Activated CD8-positive, alpha-beta memory T cell treated with anti-CD3 and anti-CD28 coated beads, Interleukin-2, amount 50 U/mL, for 4 hours (primary cell): Measurements from ENCODE around the gene DNA2.

ENCODE experiments used
- DNase-seq: peaks from one replicate; pipeline ENCODE4 v3.0.0-alpha.2; 2020

DNA2 gene

DNA sequence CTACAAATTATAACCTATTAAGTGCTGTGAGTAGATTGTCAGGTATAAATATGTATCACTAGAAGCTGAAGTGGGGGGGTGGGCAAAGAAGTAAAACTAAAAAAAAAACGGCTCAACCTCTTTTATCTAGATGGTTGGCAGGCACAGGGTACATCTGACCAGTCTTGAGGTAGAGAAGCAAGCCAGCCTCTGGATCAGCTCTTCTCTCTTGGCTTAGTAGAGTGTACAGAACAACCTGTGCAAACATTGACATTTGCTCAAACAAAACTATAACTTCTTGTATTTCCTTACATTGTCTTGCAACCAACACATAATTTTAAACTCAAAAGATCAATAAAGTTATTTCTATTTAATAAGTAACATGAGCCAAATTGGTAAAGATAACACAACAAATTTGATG, 25.6 kb downstream of the DNA2 start:
- DNase-seq: no peak

DNA sequence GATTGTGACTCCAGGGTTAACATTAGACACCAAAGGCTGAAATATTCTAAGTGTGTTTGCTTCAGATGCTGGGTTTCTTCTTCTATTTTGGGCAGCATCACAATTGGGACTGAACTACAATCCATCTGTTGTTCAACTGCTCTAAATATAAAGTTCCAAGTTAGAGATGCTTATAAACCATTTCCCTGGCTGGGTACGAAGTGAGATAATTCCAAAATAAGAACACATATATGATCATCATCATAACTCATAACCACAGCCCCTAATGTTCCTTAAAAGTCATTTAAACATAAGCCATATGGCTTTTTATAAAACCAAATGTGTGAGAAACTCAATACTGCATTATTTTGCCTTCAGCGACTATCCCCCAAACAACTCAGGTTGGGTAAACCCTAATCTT, 28.8 kb downstream of the DNA2 start:
- DNase-seq: no peak

DNA sequence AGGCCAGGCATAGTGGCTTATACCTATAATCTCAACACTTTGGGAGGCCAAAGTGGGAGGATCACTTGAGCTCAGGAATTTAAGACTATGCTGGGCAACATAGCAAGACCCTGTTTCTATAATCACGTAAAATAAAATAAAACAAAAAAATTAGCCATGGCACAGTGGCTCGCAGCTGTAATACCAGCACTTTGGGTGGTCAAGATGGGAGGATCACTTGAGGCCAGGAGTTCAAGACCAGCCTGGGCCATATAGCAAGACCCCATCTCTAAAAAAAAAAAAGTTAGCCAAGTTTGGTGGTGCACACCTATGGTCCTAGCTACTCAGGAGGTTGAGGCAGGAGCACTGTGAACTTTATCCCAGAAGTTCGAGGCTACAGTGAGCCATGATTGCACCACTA, 30.9 kb downstream of the DNA2 start:
- DNase-seq: no peak

DNA sequence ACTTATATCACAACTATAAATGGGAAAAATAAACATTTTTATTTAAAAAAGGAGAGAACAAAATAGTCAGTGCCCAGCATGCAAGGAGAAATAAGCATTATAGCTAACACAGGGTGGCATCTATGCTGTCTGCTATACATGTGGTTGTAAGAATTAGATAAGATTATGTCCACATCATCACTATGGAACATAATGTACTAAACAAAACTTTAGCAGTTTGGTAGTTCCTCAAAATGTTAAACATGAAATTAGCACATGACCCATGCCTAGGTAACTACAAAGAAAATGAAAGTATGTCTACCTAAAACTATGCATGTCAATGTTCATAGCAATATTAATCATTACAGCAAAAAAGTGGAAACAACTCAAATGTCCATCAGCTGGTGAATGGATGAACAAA, 36.0 kb downstream of the DNA2 start:
- no peak for DNase-seq

DNA sequence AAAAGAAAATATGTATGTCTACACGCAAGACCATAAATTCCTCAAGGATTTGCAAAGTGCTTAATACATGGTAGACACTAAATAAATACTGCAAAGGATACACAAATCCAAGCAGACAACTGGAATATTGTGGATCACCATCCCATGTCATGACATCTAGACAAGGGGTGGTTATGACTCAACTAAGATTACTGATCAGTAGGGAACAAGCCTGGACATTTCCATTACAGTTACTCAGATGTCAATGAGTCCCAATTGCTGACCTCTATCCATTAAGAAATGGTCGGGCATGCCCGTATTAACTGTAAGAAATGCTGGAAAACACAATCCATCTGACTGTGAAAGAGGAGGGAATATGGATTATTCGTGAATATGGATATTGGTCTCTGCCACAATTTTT, 37.1 kb downstream of the DNA2 start:
- no peak for DNase-seq

DNA sequence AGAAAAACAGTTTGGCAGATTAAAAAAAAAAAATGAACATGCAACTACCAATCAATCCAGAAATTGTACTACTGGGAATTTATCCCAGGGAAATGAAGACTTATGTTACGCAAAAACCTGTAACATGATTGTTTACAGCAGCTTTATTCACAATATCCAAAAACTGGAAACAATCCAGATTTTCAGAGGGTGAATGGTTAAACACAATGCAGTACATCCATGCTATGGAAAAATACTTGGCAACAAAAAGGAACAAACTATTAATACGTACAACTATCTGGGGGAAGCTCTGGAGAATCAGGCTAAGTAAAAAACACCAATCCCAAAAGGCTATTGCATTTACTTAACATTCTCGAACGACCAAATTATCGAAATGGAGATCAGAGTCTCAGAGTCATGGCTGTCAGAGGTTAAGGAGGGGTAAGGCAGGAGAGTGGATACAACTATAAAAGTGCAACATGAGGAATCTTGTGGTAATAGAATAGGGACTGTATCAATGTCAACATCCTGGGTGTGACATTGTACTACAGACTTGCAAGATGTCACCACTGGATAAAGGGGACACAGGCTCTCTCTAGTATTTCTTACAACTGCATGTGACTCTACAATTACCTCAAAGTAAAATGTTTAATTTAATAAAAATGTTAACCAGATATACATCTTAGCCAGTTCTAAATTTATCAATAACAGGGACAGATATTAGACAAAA, 43.2 kb downstream of the DNA2 start:
- no peak for DNase-seq

DNA sequence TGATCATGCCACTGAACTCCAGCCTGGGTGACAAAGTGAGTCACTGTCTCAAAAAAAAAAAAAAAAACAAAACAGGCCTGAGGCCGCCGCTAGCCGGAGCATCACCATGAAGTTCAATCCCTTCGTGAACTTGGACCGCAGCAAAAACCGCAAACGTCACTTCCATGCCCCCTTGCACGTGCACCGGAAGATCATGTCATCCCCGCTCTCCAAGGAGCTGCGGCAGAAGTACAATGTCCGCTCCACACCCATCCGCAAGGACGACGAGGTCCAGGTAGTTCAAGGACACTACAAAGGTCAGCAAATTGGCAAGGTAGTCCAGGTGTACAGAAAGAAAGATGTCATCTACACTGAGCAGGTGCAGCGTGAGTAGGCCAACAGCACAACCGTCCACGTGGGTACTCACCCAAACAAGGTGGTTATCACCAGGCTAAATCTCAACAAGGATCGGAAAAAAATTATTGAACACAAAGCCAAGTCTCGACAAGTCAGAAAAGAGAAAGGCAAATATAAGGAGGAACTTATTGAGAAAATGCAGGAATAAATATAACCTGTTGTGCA, 47.2 kb downstream of the DNA2 start:
- no peak for DNase-seq

DNA sequence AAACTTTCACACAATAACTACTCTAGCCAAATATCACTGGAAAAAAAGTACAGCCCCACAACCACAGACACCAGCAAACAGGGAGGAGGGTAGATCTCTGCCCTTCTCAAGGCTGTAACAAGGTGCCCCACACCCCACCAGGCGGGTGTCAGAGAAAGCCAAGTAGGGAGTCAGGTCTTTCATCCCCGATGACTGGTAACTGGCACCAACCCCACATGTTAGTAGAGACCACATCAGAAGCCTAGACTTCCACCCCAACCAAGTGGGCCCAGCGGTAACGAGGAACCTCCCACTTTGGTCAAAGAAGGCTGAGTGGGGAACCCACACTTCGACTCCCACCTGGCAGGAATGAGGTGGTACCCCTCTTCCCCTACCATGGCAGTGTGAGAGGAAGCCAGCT, 48.3 kb downstream of the DNA2 start:
- DNase-seq: peak; percentile 52

DNA sequence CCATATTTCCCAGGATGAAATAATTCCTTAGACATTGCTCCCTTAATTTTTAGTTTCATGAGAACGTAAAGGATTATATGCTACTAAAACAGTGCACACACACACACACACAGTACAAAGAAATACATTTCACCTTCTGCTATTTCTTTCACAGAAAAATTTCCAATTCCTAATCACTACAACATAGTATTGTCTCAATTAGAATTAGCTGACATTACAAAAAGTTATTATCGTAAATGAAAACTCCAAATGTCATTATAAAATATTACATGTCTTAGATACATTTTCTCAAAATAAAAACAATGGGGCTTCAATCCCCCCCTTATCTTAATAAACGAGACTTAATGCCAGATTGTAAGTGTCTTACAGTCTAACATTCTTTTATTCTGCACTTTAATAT, 52.4 kb downstream of the DNA2 start:
- no peak for DNase-seq

DNA sequence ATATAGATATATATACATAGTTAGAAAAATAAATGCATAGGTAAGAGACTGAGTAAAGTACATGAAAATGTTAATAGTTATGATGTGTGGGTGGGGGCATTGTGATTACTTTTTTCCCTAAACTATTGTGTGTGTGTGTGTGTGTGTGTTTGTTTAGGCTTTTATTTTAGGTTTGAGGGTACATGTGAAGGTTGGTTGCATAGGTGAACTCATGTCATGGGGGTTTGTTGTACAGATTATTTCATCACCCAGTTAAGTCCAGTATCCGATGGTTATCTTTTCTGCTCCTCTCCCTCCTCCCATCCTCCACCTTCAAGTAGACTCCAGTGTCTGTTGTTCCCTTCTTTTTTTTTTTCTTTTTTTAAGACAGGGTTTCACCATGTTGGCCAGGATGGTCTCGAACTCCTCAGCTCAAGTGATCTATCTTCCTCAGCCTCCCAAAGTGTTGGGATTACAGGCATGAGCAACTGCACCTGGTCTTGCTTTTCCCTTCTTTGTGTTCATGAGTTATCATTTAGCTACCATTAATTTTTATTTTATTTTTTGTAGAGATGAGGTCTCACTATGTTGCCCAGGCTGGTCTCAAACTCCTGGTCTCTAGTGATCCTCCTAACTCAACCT, 62.8 kb downstream of the DNA2 start:
- no peak for DNase-seq

DNA sequence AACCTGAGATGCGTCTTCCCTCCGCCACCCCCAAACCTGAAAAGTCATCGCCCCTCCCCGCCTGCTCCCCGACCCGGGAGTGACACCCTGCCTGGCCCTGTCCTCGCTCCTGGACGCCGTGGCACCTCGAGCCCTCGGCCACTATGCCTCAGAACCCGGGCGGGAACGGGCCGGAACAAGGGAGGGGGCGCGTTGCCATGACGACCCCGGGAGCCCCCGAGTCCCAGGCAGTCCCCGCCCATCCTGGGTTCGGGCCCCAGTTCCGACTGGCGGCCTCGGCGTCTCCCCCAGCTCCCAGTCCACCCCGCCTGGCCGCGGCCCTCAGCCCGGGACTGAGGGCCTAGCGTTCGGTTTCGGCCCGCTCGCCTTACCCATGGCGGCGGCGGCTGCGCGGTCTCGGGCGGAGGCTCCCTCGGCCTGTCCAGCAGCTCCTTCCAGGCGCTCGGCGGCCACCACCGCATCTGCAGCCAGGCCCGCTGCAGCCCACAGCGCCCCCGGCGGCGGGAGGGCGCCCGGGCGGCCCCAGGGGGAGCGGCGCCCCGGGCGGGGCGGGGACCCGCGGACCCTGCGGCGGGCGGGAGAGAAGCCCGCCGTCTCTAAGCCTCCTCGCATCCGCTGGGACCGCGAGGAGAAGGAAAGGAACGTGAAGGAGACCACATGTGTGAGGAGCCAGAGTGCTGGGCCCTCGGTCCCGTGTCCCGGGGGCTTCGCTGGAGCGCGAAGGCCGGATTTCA, 64.8 kb downstream of the DNA2 start, which contains the start of gene RUFY2:
RUFY2 (minus strand) TSS at position 463 of the 734 bp plus-strand sequence; CDS start at position 375, 88 bp downstream.
- peak; percentile 78 for DNase-seq

DNA sequence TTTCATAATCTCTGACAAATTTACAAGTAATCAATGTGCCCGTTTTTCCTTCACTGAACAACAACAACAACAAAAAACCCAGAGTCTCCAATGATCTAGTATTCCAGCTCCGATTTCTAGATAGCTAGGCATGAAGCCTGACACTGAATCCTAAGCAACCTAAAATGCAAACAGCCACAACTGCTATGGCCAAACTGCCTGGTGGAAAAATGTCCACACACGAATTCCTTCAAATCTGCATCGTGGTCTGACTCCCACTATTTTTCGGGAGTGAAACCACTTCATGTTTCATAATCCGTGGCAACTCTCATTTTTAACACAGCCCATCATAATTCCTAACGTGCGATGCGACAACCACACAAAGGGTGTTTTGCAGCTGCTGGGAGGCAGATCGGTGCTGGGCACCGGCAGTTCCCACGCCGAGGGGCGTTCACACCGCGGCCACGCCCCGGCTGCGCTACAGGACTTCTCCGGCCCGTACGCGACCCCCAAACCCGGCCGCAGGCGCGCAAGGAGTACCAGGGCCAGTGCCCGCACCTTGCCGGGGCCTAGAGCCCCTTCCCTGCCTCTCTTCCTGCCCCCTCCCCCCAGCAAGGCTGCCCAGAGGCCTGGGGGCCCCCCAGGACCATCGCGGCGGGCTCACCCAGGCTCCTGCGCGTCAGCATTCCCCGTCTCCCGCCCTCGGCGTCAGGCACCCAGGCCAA, 65.5 kb downstream of the DNA2 start:
- DNase-seq: no peak

DNA sequence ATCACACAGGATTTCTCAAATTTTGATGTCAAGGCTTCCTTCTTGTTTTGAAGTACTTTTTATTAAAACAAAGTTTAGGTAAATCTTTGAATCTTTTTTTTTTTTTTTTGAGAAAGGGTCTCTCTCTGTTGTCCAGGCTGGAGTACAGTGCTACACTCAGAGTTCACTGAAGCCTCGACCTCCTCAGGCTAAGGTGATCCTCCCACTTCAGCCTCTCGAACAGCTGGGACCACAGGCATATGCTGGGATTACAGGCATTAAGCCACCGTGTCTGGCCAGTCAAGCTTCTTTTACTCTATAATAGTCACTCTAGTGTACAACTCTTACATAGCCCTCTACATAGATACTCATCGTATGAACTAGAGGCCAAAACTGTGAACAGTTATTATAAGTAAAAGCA, 68.1 kb downstream of the DNA2 start:
- no peak for DNase-seq

DNA sequence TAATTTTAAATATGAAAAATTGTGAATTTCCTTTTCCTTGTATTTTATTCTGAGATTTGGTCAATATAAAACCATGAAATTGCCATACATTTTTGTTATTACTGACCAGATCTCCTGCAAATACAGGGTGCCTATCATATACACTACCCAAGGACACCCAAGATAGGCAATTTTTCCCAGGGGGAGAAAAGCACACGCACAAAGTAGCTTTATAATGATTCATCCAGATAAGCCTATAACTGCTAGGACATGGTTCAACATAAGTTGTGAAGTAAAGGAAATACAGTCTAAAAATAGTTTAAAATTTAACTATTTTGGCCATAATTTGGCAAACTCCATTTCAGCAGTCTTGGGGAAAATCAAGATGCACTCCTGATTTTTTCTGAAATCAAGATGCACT, 69.5 kb downstream of the DNA2 start:
- no peak for DNase-seq

DNA sequence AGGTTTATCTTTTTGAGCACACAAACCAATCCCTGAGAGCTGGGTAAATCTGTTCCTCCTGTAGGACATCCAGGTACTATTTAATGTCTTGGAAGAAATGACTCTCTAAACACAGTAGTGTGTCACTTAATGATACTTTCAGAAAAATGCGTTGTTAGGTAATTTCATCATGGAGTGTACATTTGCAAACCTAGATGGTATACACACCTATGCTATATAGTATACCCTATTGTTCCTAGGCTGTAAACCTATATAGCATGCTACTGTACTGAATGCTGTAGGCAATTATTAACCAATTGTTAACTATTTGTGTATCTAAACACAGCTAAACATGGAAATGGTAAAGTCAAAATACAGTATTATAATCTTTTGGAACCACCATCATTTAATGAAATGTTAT, 74.8 kb downstream of the DNA2 start:
- no peak for DNase-seq

DNA sequence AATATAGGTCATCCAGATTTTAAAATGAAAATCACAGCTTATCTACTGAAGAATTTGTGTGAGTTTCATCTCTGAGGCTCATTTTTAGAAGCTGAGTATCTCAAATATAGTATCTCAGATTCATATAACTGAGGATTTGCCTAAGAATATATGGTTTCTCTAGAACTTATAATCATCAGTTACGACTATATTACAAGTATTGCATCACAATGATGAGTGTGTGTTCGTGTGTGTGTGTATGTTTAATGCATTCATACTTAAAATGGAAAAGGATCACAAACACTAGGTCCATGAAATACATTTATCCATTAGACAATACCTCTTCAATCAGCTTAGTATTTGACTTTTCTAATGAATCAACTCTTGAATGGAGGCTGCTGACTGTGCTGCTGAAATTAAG, 86.0 kb downstream of the DNA2 start:
- DNase-seq: no peak

DNA sequence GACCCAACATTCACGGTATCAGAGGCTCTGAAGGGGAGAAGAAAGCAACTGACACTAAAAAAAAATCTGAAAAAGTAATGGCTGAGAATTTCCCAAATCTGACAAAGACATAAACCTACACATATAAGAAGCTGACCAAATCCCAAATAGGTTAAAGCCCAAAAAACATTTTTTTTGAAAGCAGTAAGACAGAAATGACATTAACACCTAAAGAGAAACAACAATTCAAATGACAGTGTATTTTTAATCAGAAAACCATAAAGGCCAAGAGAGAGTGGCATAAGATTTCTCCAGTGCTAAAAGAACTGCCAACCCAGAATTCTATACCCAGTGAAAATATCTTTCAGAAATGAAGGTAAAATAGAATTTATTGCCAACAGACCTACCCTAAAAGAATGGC, 100.2 kb downstream of the DNA2 start:
- no peak for DNase-seq

DNA sequence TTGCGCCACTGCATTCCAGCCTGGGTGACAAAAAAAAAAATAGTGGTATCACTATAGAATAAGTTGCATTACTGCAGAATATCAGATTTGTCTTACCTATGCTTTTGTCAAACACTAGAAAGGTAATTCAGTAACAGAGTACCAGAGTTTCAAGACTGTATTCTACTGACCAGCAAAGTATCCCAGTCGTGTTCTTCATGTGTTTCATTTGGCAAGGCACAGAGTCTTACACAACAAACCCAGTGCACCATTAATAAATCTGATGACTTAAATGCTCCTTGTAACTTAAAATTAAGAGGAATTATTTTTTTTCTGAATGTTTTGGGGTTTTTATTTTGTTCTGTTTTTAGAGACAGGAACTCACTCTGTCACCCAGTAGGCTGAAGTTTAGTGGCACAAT, 104.7 kb downstream of the DNA2 start:
- no peak for DNase-seq

DNA sequence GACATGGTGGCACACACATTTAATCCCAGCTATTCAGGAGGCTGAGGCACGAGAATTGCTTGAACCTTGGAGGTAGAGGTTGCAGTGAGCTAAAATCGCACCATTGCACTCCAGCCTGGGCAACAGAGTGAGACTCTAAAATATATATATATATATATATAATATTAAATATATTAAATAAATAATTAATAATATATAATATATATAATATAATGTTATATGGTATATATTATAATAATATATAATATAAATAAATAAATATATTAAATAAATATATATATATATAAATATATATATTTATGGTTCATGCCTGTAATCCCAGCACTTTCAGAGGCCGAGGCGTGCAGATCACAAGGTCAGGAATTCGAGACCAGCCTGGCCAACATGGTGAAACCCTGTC, 105.2 kb downstream of the DNA2 start:
- DNase-seq: no peak

DNA sequence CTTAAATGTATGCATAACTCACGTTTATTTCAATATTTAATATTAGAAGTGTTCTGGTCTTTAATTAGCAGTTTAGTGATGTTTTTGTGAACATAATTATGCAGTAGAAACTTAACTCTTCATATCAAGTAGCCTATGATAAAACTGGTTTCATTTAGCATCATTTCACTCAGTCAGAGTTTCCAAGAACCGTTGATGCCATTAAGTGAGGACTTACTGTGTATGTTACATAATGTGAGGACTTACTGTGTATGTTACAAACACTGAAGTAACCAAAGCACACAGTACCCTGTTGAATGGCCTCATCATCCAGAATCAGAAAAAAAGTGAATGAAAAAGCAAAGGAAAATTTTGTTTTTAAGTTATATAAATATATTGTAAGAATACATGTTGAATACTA, 106.2 kb downstream of the DNA2 start:
- DNase-seq: no peak

DNA sequence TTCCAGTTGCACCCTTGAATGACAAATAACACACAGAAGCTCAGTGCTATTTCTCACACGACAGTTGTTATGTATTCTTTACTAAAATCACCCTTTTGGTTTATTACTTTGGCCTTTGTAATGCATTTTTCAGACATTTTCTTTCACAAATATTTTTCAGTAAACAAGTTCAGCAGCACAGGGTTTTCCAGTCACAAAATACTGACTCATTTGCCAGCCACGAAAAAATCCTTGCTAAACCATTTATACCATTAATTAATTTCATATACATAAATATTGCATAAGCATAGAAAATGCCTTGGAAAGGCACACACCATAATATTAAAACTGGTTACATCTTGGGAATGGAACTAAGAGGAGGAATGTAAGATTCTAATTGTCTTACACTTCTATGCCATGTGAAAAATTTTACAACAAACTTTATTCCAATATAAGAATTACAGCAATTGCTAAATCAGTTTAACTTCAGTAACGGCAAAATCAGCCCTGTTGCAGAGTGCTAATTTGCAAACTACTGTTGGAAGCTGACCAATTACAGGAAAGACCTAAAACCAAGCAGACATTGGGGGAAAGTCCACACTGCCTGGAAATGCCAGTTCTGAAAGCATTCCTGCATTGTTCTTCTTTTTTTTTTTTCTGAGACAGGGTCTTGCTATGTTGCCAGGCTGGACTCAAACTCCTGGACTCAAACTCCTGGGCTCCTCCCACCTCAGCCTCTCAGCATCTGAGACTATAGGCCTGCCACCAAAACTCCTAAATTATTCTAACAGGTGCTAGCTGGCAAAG, 107.5 kb downstream of the DNA2 start:
- DNase-seq: no peak
